NCI-H526 (cell line): ENCODE measurements around the gene ROCK2.
"Not testable (repeated sequence)": the region's sequence is repeated elsewhere in the genome, so short reads cannot be mapped to it uniquely, and the experiment has no call there.

ENCODE experiments used
- DNase-seq, 2 experiments: peaks; one replicate each; lab custom pipeline; 2025; lab: John Stamatoyannopoulos, UW

ROCK2 gene

GRCh38 chr2:11340717-11341116 is 3.7 kb downstream of the ROCK2 start:
- no peak for DNase-seq

- peak in 1 of 2 experiments; percentile 22 for DNase-seq
Observed at GRCh38 chr2:11339508-11340083, 4.8 kb downstream of the ROCK2 start.

- no peak for DNase-seq
Observed at GRCh38 chr2:11338580-11338979, 5.9 kb downstream of the ROCK2 start.

DNA sequence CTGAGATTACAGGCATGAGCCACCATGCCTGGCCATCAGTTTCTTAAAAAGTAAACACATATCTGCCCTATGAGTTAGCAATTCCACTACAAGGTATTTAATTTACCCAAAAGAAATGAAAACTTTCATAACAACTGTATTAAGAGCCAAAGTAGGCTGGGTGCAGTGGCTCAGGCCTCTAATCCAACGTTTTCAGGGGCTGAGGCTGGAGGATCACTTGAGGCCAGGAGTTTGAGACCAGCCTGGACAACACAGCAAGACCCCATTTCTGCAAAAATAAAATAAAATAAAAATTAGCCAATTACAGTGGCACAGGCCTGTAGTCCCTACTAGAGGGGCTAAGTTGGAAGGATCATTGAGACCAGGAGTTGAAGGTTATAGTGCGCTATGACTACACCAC is 6.5 kb downstream of the ROCK2 start:
- DNase-seq = no peak

GRCh38 chr2:11336189-11336588 is 8.2 kb downstream of the ROCK2 start:
- DNase-seq = no peak

- DNase-seq = no peak
Observed at GRCh38 chr2:11333427-11334183, 10.8 kb downstream of the ROCK2 start.

DNA sequence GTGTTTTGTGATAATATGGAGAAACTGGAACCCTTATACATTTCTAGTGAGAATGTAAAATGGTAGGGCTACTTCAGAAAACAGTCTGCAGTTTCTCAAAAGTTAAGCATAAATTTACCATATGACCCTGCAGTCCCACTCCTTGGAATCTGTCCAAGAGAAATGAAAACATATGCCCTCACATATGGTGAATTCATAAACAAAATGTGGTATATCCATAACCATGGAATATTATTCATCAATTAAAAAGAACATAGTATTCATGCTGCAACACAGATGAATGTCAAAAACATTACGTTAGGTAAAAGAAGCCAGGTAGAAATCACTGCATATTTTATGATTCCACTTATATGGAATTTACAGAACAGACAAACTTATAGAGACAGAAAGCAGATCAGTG is 11.8 kb downstream of the ROCK2 start:
- DNase-seq = no peak

DNA sequence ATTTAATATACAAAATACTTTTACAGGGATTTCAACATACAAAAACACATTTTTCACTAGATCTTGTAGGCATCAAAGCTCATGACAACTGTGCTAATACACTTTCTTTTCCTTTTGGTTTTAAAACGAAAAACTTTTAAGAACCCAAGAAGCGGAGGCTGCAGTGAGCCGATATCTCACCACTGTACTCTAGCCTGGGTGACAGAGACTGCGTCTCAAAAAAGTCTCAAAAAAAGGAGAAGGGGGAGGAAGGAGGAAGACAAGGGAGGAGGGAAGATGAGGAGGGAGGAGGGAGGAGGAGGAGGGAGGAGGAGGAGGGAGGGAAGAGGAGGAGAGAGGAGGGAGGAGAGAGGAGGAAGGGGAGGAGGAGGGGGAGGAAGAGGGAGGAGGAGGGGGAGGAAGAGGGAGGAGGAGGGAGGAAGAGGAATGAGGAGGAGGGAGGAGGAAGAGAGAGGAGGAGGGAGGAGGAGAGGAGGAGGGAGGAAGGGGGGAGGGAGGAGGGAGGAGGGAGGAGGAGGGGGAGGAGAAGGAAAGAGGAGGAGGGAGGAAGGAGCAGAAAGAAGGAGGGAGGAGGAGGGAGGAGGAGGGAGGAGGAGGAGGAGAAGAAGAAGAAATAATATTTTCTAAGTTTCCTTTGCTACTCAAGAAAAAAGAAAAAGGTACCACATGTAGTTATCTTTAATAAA is 13.8 kb downstream of the ROCK2 start:
- no peak for DNase-seq

- DNase-seq = no peak
Observed at GRCh38 chr2:11329776-11330175, 14.7 kb downstream of the ROCK2 start.

DNA sequence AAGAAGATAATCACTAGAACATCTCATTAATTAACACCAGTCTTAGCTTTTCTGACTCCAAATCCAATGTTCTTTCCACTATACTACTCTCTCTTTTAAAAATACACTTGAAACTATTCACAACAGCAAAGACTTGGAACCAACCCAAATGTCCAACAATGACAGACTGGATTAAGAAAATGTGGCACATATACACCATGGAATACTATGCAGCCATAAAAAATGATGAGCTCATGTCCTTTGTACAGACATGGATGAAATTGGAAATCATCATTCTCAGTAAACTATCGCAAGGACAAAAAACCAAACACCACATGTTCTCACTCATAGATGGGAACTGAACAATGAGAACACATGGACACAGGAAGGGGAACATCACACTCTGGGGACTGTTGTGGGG is 15.9 kb downstream of the ROCK2 start:
- not testable (repeated sequence) for DNase-seq

GRCh38 chr2:11327871-11328270 is 16.6 kb downstream of the ROCK2 start:
- DNase-seq = no peak

- DNase-seq = no peak
Observed at GRCh38 chr2:11326677-11327211, 17.7 kb downstream of the ROCK2 start.

GRCh38 chr2:11325961-11326676 is 18.3 kb downstream of the ROCK2 start:
- no peak for DNase-seq

GRCh38 chr2:11321847-11322246 is 22.6 kb downstream of the ROCK2 start:
- DNase-seq = no peak

- no peak for DNase-seq
Observed at GRCh38 chr2:11320698-11321492, 23.5 kb downstream of the ROCK2 start.

- DNase-seq = no peak
Observed at GRCh38 chr2:11319939-11320338, 24.5 kb downstream of the ROCK2 start.

- no peak for DNase-seq
Observed at GRCh38 chr2:11315074-11315705, 29.2 kb downstream of the ROCK2 start.

DNA sequence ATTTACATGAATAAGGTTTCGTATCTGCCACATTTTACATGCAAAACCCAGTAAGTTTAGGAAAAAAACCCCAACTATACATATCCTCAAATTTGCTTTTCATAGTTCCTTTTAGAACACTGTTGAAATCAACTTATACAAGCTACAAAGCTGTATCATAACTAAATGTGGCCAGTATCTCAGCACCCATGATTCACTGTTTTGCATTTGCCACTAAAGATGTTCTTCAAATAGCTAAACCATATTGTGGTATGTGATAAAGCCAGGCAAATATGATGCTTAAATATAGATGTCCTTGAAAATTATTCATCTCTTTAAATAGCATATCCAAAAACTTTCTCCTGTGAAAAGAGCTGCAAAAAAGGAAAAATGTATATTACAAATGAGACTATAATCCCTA is 29.9 kb downstream of the ROCK2 start:
- no peak for DNase-seq

GRCh38 chr2:11312770-11313471 is 31.5 kb downstream of the ROCK2 start:
- no peak for DNase-seq

- DNase-seq = no peak
Observed at GRCh38 chr2:11311543-11311942, 32.9 kb downstream of the ROCK2 start.
